Stimulated activated CD8-positive, alpha-beta memory T cell treated with anti-CD3 and anti-CD28 coated beads, Interleukin-12 subunit alpha, Interleukin-12 subunit beta, amount 100 ng/mL, for 4 hours (primary cell): ENCODE data around the gene RAD9A.

ENCODE experiments used
- DNase-seq: peaks from one replicate; pipeline ENCODE4 v3.0.0-alpha.2; 2020; ENCODE audit warnings: low read depth

The RAD9A gene

DNA sequence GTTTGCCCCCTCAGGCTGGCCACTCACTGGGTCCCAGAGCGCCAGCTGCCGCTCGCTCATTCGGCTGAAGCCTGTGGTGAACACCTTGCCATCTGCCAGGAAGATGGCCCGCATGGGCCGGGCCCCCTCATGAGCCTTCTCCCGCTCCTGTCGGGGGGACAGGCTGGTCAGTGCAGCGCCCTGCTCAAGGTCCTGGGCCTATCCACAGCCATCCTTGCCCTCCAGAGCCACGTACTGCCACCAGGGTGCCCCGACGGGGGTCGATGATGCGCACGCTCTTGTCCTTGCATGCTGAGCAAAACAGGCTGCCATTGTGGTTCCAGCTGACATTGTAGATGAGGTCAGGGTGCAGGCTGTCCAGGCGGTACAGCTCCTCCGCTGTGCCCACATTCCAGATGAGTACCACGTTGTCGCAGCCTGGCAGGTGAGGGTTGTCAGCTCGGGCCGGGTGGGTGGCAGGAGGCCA lies 49.3 kb downstream of the RAD9A start:
- DNase-seq: no peak

DNA sequence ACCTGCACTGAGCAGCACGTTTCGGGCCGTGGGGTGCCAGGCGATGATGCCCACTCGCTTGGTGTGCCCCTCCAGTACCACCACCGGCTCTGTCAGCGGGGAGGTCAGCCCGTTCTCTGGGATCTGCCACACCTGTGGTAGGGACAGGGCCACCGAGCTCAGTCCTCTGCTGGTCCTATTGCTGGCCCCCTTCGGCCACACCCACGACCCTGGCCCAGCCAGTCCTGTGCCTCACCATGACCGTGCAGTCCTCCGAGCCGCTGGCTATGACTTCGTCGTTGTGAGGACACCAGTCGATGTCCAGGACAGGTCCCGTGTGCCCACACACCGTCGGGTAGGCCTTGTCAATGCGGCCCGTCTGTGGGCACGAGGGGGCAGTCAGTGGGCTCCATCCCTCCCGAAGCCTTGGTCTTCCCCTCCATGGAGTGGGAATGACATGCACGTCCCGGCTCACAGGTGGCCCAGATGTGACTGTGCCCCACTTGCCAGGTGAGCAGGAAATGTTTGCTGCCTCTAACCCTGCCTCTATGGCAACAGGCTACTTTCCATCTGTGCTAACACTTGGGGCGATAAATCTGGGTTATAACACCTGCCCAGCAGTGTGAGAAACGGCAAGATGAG lies 50.1 kb downstream of the RAD9A start:
- DNase-seq: no peak

DNA sequence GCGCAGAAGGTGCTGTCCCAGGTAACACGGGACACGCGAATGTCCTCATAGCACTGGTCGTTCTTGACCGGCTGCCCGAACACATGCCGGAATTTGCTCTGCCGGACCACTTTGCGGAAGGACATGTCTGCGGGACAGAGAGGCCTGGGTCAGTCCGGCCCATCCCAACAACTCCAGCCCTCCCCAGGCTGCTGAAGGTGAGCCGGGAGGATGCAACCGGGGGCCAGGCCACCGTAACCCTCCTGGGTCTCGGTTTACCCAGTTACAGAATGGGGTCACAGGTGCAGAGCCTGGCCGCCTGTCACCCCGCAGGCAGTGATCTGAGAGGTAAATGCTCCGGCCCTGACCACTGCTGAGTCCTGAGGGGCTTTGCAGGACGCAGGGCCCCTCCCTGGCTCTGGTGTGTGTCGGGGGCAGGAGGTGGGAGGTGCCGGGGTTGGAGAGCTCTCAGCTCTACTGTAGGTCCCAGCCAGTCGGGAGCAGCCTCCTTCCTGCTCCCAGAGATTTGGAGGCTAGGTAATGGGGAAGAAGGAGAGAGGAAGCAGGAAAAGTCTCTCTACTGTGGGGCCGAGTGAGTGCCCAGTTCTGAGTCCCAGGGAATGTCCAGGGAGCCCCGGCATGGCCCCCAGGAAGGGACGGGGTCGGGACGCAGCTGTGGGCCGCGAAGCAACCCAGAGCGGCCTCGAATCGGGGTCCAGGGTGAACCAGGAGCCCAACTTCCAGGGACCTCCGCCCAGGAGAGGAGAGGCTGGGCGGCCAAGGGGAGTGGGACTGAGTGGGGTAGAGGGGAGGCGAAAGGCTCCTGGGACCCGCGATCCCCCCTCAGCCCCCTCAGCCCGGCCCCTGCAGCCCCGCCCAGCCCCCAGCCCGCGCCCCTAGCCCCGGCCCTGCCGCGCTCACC lies 51.0 kb downstream of the RAD9A start:
- DNase-seq: no peak

DNA sequence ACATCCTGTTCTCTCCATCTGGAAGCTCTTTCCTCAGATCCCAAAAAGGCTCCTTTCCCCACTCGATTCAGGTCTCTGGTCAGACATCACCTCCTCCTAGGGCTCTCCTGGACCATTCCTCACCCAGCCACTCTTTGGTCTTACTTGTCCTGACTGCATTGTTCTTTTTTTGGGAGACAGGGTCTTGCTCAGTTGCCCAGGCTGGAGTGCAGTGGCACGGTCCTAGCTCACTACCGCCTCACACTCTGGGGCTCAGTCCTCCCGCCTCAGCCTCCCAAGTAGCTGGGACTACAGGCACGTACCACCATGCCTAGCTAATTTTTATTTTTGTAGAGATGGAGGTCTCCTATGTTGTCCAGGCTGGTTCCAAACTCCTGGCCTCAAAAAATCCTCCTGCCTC lies 53.7 kb downstream of the RAD9A start:
- no peak for DNase-seq
